Keratinocyte (primary cell): Measurements from ENCODE around the gene PCGF3. TPM values are rescaled to one million over a fixed set of nuclear protein-coding genes. Genes with fewer than 3 reads are reported as not detected.
A peak's percentile ranks its signal among the peaks of the same experiment; 100 is the strongest.

Experiments used
- DNase-seq: peaks from one replicate; pipeline ENCODE4 v3.0.0-alpha.2; 2011; ENCODE audit warnings: low read depth, missing footprints, low spot score
- FAIRE-seq: peaks from 2 replicates; lab custom pipeline; 2011; peaks lifted over from hg19 to GRCh38; lab: Jason Lieb, UNC
- H2AFZ ChIP-seq: 2 replicates; pipeline ENCODE4 v1.6.0; 2012; ENCODE audit warnings: low read length, control low read depth, inconsistent platforms; ENCODE audit not compliant: control insufficient read depth
- H3K27ac ChIP-seq: 2 replicates; pipeline ENCODE4 v1.5.1; 2011; ENCODE audit warnings: low read length; ENCODE audit not compliant: control insufficient read depth, insufficient read depth
- H3K27me3 ChIP-seq: 3 replicates; pipeline ENCODE4 v1.6.0; 2011; ENCODE audit warnings: low read length; ENCODE audit not compliant: control insufficient read depth, insufficient read depth; ENCODE audit errors: extremely low read depth
- H3K36me3 ChIP-seq, 2 experiments: 2 replicates in 1 of 2; 3 replicates in 1 of 2; pipeline ENCODE4 v1.5.1; 2011; ENCODE audit warnings: low read length in 2 of 2, mild to moderate bottlenecking in 1 of 2; ENCODE audit not compliant: control insufficient read depth in 2 of 2, insufficient read depth in 2 of 2; ENCODE audit errors: extremely low read depth in 1 of 2
- H3K4me1 ChIP-seq: 3 replicates; pipeline ENCODE4 v1.5.1; 2011; ENCODE audit warnings: low read length; ENCODE audit not compliant: control insufficient read depth, insufficient read depth; ENCODE audit errors: extremely low read depth
- H3K4me2 ChIP-seq: 3 replicates; pipeline ENCODE4 v1.6.0; 2011; ENCODE audit warnings: low read depth, low read length; ENCODE audit not compliant: control insufficient read depth, insufficient read depth; ENCODE audit errors: extremely low read depth
- H3K4me3 ChIP-seq, 3 experiments: fragments of 200-600 bp in 1 of 3; sonication (generic) in 1 of 3; 2 replicates in 2 of 3; 3 replicates in 1 of 3; pipeline ENCODE4 v1.5.1; 2011 to 2016; ENCODE audit warnings: low read length in 3 of 3, mild to moderate bottlenecking in 3 of 3, control low read depth in 2 of 3, inconsistent platforms in 1 of 3, low read depth in 1 of 3, mixed read lengths in 1 of 3, mixed run types in 1 of 3, moderate library complexity in 1 of 3; ENCODE audit not compliant: control insufficient read depth in 2 of 3, insufficient read depth in 2 of 3; ENCODE audit errors: extremely low read depth in 1 of 3
- H3K79me2 ChIP-seq: 2 replicates; pipeline ENCODE4 v1.6.0; 2012; ENCODE audit warnings: low read length; ENCODE audit not compliant: control insufficient read depth, insufficient read depth
- H3K9ac ChIP-seq: 3 replicates; pipeline ENCODE4 v1.6.0; 2011; ENCODE audit warnings: low read length; ENCODE audit not compliant: control insufficient read depth, insufficient read depth; ENCODE audit errors: extremely low read depth
- H3K9me1 ChIP-seq: 3 replicates; pipeline ENCODE4 v1.6.0; 2011; ENCODE audit warnings: low read length; ENCODE audit not compliant: control insufficient read depth, insufficient read depth; ENCODE audit errors: extremely low read depth
- H3K9me3 ChIP-seq: 2 replicates; pipeline ENCODE4 v1.5.1; 2012; ENCODE audit warnings: low read depth, low read length; ENCODE audit not compliant: control insufficient read depth
- H4K20me1 ChIP-seq: 3 replicates; pipeline ENCODE4 v1.6.0; 2011; ENCODE audit warnings: low read length; ENCODE audit not compliant: control insufficient read depth, insufficient read depth; ENCODE audit errors: extremely low read depth
- CTCF ChIP-seq, 3 experiments: IDR thresholded peaks in 1 of 3; conservative IDR thresholded peaks in 1 of 3; optimal IDR thresholded peaks in 1 of 3; 2 replicates in 2 of 3; 3 replicates in 1 of 3; pipeline versions ENCODE3 to v1.5.1; 2011; ENCODE audit warnings: low read length in 3 of 3, mild to moderate bottlenecking in 3 of 3, moderate library complexity in 2 of 3, control low read depth in 1 of 3, inconsistent platforms in 1 of 3; ENCODE audit not compliant: insufficient read depth in 2 of 3; ENCODE audit errors: extremely low read depth in 1 of 3
- EZH2 ChIP-seq: IDR thresholded peaks from one replicate; pipeline ENCODE4 v1.6.1; 2012; ENCODE audit warnings: inconsistent platforms, mild to moderate bottlenecking, low read length, moderate library complexity
- dilution Hi-C: fragments of 300-500 bp; cut with MboI; formaldehyde crosslinking; loops from one replicate; pipeline ENCODE4 v1.7.0; 2020; ENCODE audit warnings: low sequenced_read_pairs; ENCODE audit not compliant: extremely low pct_ligation_motif_present
- polyA plus RNA-seq, 5 experiments: library from polyadenylated mRNA; depleted of rRNA in 3 of 5; stranded (reverse) in 3 of 5; stranded (forward) in 1 of 5; unstranded in 1 of 5; fragments of >200 nt; gene quantifications; 1 replicate in 1 of 5; 2 replicates in 3 of 5; 3 replicates in 1 of 5; pipeline versions ENCODE4 v1.2.1 to v1.2.3, GENCODE V29; 2011 to 2012; ENCODE audit warnings: missing spikeins in 2 of 5, low read depth in 1 of 5, low replicate concordance in 1 of 5

Gene PCGF3
- polyA plus RNA-seq, 1 donor (not counting 4 experiments of a cell fraction or from before 2014, with no cell fraction given), result 40.1 TPM

- DNase-seq (peak; percentile 82), FAIRE-seq (peak; percentile 73)
- Histone ChIP-seq H3K4me1 (peaks cover 29% of the 10 kb centered on the region), H3K4me2 (peak within 1 kb of the TSS; percentile 98), H3K9me1 (no peaks in the 10 kb centered on the region), H3K27me3 (no peaks in the 10 kb centered on the region), H3K27ac (peak within 1 kb of the TSS; percentile 95), H3K79me2 (peaks cover 21% of the 10 kb centered on the region), H4K20me1 (no peaks in the 10 kb centered on the region), H3K9me3 (no peaks in the 10 kb centered on the region), H3K36me3 (peaks cover 12 to 16% of the 10 kb centered on the region in 2 experiments), H3K4me3 (peak within 1 kb of the TSS; percentile 91 to 95 (median 94)), H3K9ac (peak within 1 kb of the TSS; percentile 98), H2AFZ (peak within 1 kb of the TSS; percentile 68)
- dilution Hi-C loops, result no loop called here
- no peak for TF ChIP-seq EZH2
- TF ChIP-seq CTCF (optimal IDR thresholded peaks at IDR 0.05 in 1 of 3, IDR thresholded peaks at IDR 0.05 in 1 of 3, conservative IDR thresholded peaks at IDR 0.05 in 1 of 3; ENCODE audit: extremely low read depth in 1 of 3, insufficient read depth in 2 of 3, low read length in 3 of 3), result peak in 2 of 3 experiments; percentile 93 to 97
These were observed 31.2 kb upstream of the PCGF3 start, which contains the start of the genes ATP5ME and MYL5 for GRCh38 chr4:674172-675035. Gene ATP5ME, minus strand, starts transcription at chr4:674276. Its CDS starts 29 bp downstream, at chr4:674247. Gene MYL5, plus strand, starts transcription at chr4:674542. Its CDS starts 3,485 bp downstream, at chr4:678027.

- H3K79me2 ChIP-seq, result peaks cover 21% of the 10 kb centered on the region
- no peaks in the 10 kb centered on the region for H3K9me1 ChIP-seq
- H3K36me3 ChIP-seq, result peaks cover 12 to 16% of the 10 kb centered on the region in 2 experiments
- FAIRE-seq (no peak), DNase-seq (no peak)
- H3K27me3 ChIP-seq, result no peaks in the 10 kb centered on the region
- peak overlapping the region; percentile 95 for H3K27ac ChIP-seq
- H3K9ac ChIP-seq, result peak overlapping the region; percentile 98
- dilution Hi-C loops, result no loop called here
- peak overlapping the region; percentile 83 to 94 (median 86) for H3K4me3 ChIP-seq
- H3K4me1 ChIP-seq, result peaks cover 29% of the 10 kb centered on the region
- peak overlapping the region; percentile 91 for H3K4me2 ChIP-seq
- no peaks in the 10 kb centered on the region for H3K9me3 ChIP-seq
- no peaks in the 10 kb centered on the region for H4K20me1 ChIP-seq
- no peak overlapping the region for H2AFZ ChIP-seq
- TF ChIP-seq EZH2 (no peak), CTCF (optimal IDR thresholded peaks at IDR 0.05 in 1 of 3, IDR thresholded peaks at IDR 0.05 in 1 of 3, conservative IDR thresholded peaks at IDR 0.05 in 1 of 3; ENCODE audit: extremely low read depth in 1 of 3, insufficient read depth in 2 of 3, low read length in 3 of 3) (no peak)
These were observed 30.4 kb upstream of the PCGF3 start for GRCh38 chr4:675036-675882.
